Caki2 (cell line): ENCODE data around the gene RAMP2. TPM values are rescaled to one million over a fixed set of nuclear protein-coding genes. Genes with fewer than 3 reads are reported as not detected.

Source experiments
- DNase-seq: peaks from one replicate; pipeline ENCODE4 v3.0.0-alpha.2; 2015; ENCODE audit warnings: low read depth
- in situ Hi-C: cut with HindIII; loops from 2 replicates; pipeline ENCODE4 v1.10.0; 2016; ENCODE audit warnings: low sequenced_read_pairs, low pct_unique_long_range_greater_than_20kb, mixed read lengths
- total RNA-seq: library from RNA; depleted of rRNA; stranded (reverse); fragments of >200 nt; shearing (Covaris generic); gene quantifications from 2 replicates; pipeline ENCODE4 v1.2.3, GENCODE V29; 2014; ENCODE audit warnings: low replicate concordance; rRNA removed

The RAMP2 gene
- total RNA-seq, 1 experiment from 2014 or later: not detected

- no peak for DNase-seq
- in situ Hi-C loops: no loop called here
Observed at GRCh38 chr17:42809250-42809649, 48.2 kb downstream of the RAMP2 start.

Other genes with a start within 250 kb of the RAMP2 start
- 53.9 and 64.5 TPM in 2 replicates for gene NAGLU, start 225.0 kb upstream of the RAMP2 start, total RNA-seq
- gene HSD17B1, start 208.3 kb upstream of the RAMP2 start, total RNA-seq: not detected in 2 replicates
- 24.0 and 29.5 TPM in 2 replicates for gene COASY, start 199.1 kb upstream of the RAMP2 start, total RNA-seq
- gene MLX, start 194.1 kb upstream of the RAMP2 start, total RNA-seq: 13.0 and 21.9 TPM in 2 replicates
- gene PSMC3IP, start 183.5 kb upstream of the RAMP2 start, total RNA-seq: 3.4 and 8.6 TPM in 2 replicates
- 50.5 and 90.2 TPM in 2 replicates for gene RETREG3, start 151.9 kb upstream of the RAMP2 start, total RNA-seq
- 74.8 and 76.6 TPM in 2 replicates for gene TUBG1, start 151.5 kb upstream of the RAMP2 start, total RNA-seq
- 3.1 and 6.7 TPM in 2 replicates for gene TUBG2, start 101.9 kb upstream of the RAMP2 start, total RNA-seq
- 20.5 and 21.5 TPM in 2 replicates for gene PLEKHH3, start 84.2 kb upstream of the RAMP2 start, total RNA-seq
- gene CCR10, start 79.4 kb upstream of the RAMP2 start, total RNA-seq: not detected in 2 replicates
- 2.0 and 3.2 TPM in 2 replicates for gene CNTNAP1, start 78.7 kb upstream of the RAMP2 start, total RNA-seq
- gene EZH1, start 16.2 kb upstream of the RAMP2 start, total RNA-seq: 8.2 and 21.3 TPM in 2 replicates
- 123 and 179 TPM in 2 replicates for gene VPS25, start 12.2 kb downstream of the RAMP2 start, total RNA-seq
- not detected in 2 replicates for gene WNK4, start 19.4 kb downstream of the RAMP2 start, total RNA-seq
- 211 and 246 TPM in 2 replicates for gene COA3, start 37.5 kb downstream of the RAMP2 start, total RNA-seq
- 0.09 TPM in 1 of 2 replicates, not detected in the other for gene CNTD1, start 37.6 kb downstream of the RAMP2 start, total RNA-seq
- gene BECN1, start 63.1 kb downstream of the RAMP2 start, total RNA-seq: 107 and 132 TPM in 2 replicates
- 61.1 and 83.1 TPM in 2 replicates for gene PSME3, start 72.2 kb downstream of the RAMP2 start, total RNA-seq
- 0.38 TPM in 1 of 2 replicates, not detected in the other for gene AOC2, start 83.4 kb downstream of the RAMP2 start, total RNA-seq
- gene AOC3, start 90.0 kb downstream of the RAMP2 start, total RNA-seq: 0.17 TPM in 1 of 2 replicates, not detected in the other
- gene G6PC1, start 139.6 kb downstream of the RAMP2 start, total RNA-seq: not detected in 2 replicates
- 38.8 and 50.3 TPM in 2 replicates for gene AARSD1, start 203.2 kb downstream of the RAMP2 start, total RNA-seq
- gene PTGES3L, start 218.9 kb downstream of the RAMP2 start, total RNA-seq: not detected in 2 replicates
- 8.9 and 9.8 TPM in 2 replicates for gene RUNDC1, start 219.3 kb downstream of the RAMP2 start, total RNA-seq
- gene RPL27, start 237.2 kb downstream of the RAMP2 start, total RNA-seq: 1,310 and 1,529 TPM in 2 replicates
- gene IFI35, start 245.6 kb downstream of the RAMP2 start, total RNA-seq: 42.9 and 90.9 TPM in 2 replicates